Vagina (tissue), 2 donors: ENCODE results near the gene ARID4B.

Source experiments
- POLR2A ChIP-seq, 2 donors: fragments of 450-650 bp; IDR thresholded peaks; one replicate each; pipeline ENCODE4 v1.6.1; 2017; ENCODE audit warnings: antibody characterized with exemption in 2 of 2, mild to moderate bottlenecking in 2 of 2, moderate library complexity in 2 of 2
- TF ChIP-seq, protein P1 (sequence below), 3 experiments: fragments of 450-650 bp in 2 of 3; fragments of 200-600 bp in 1 of 3; sonication (generic) in 1 of 3; IDR thresholded peaks; one replicate each; pipeline ENCODE4 v1.5.1; 2017 to 2019; ENCODE audit warnings: antibody characterized with exemption in 3 of 3, mild to moderate bottlenecking in 2 of 3, moderate library complexity in 2 of 3

DNA sequence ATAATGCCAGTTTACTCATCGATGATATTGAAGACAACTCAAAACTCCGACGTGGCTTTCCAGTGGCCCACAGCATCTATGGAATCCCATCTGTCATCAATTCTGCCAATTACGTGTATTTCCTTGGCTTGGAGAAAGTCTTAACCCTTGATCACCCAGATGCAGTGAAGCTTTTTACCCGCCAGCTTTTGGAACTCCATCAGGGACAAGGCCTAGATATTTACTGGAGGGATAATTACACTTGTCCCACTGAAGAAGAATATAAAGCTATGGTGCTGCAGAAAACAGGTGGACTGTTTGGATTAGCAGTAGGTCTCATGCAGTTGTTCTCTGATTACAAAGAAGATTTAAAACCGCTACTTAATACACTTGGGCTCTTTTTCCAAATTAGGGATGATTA is 14.1 kb upstream of the ARID4B start:
- TF ChIP-seq, protein P1, sequence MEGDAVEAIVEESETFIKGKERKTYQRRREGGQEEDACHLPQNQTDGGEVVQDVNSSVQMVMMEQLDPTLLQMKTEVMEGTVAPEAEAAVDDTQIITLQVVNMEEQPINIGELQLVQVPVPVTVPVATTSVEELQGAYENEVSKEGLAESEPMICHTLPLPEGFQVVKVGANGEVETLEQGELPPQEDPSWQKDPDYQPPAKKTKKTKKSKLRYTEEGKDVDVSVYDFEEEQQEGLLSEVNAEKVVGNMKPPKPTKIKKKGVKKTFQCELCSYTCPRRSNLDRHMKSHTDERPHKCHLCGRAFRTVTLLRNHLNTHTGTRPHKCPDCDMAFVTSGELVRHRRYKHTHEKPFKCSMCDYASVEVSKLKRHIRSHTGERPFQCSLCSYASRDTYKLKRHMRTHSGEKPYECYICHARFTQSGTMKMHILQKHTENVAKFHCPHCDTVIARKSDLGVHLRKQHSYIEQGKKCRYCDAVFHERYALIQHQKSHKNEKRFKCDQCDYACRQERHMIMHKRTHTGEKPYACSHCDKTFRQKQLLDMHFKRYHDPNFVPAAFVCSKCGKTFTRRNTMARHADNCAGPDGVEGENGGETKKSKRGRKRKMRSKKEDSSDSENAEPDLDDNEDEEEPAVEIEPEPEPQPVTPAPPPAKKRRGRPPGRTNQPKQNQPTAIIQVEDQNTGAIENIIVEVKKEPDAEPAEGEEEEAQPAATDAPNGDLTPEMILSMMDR (IDR thresholded peaks at IDR 0.05): no peak
- TF ChIP-seq POLR2A (IDR thresholded peaks at IDR 0.05): no peak
